Fibroblast of mammary gland (primary cell): ENCODE results near the gene MT1A.
A peak's percentile ranks its signal among the peaks of the same experiment; 100 is the strongest.

Source experiments
- DNase-seq: peaks from one replicate; pipeline ENCODE4 v3.0.0-alpha.2; 2010; ENCODE audit warnings: low read depth
- H3K4me3 ChIP-seq: 2 replicates; pipeline ENCODE4 v1.5.1; 2011; ENCODE audit warnings: low read depth, mild to moderate bottlenecking, low read length, moderate library complexity; ENCODE audit not compliant: control insufficient read depth
- CTCF ChIP-seq: conservative IDR thresholded peaks from 2 replicates; pipeline ENCODE4 v1.5.1; 2011; ENCODE audit warnings: low read depth, low read length, inconsistent platforms; ENCODE audit not compliant: control insufficient read depth, insufficient read depth

Gene MT1A

GRCh38 chr16:56600398-56600999 is 38.0 kb upstream of the MT1A start:
- TF ChIP-seq CTCF: peak; percentile 82
- no peak overlapping the region for H3K4me3 ChIP-seq
- DNase-seq: peak; percentile 73

GRCh38 chr16:56601325-56601724 is 37.1 kb upstream of the MT1A start:
- H3K4me3 ChIP-seq: no peak overlapping the region
- DNase-seq: no peak
- TF ChIP-seq CTCF: no peak

GRCh38 chr16:56603589-56603988 is 34.9 kb upstream of the MT1A start:
- peak; percentile 53 for DNase-seq
- TF ChIP-seq CTCF: peak; percentile 45
- H3K4me3 ChIP-seq: no peak overlapping the region

GRCh38 chr16:56604966-56605365 is 33.5 kb upstream of the MT1A start:
- H3K4me3 ChIP-seq: no peak overlapping the region
- no peak for TF ChIP-seq CTCF
- DNase-seq: no peak

- no peak for TF ChIP-seq CTCF
- H3K4me3 ChIP-seq: no peak overlapping the region
- DNase-seq: no peak
Measured at GRCh38 chr16:56605475-56605874, 33.0 kb upstream of the MT1A start.

DNA sequence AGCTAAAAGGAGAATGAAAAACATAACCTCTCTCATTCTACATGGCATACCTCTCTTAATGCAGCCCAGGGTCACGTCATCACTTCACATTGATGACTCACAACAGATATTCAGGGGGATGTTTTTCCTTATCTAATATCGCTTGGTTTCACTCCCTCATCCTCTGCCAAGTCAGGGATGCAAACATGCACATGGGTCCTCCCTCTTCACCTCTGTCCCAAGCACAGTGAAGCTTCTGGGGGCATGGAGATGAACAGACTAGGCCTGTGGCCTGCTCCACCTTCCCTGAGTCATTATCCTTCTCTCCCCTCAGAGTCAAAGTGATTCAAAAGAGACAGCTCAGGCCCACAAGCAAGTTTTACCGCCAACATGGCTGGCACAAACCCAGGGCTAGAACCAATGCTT is 32.4 kb upstream of the MT1A start:
- TF ChIP-seq CTCF: no peak
- DNase-seq: no peak
- H3K4me3 ChIP-seq: no peak overlapping the region
